ENCODE results near the gene C9orf43. TPM values are rescaled to one million over a fixed set of nuclear protein-coding genes. Genes with fewer than 3 reads are reported as not detected.
A peak's percentile ranks its signal among the peaks of the same experiment; 100 is the strongest.

C9orf43 gene
- total and polyA plus RNA-seq, 10 of the 15 experiments (the other 5 are each of a cell fraction or from before 2014, with no cell fraction given): 0.08 to 0.79 (median 0.55) TPM

- peak; percentile 82 for TF ChIP-seq MLLT1 (IDR thresholded peaks at IDR 0.05)
- peak in 1 of 2 experiments; percentile 80; a peak in 2 of 4 replicates for TF ChIP-seq EP300 (IDR thresholded peaks at IDR 0.05; ENCODE audit: borderline replicate concordance in 1 of 2, control insufficient read depth in 1 of 2, low read depth in 2 of 2, low read length in 2 of 2)
- TF ChIP-seq ETV6 (conservative IDR thresholded peaks at IDR 0.05 in 1 of 2, IDR thresholded peaks at IDR 0.05 in 1 of 2; ENCODE audit: borderline replicate concordance in 1 of 2, low read depth in 1 of 2): peak in 1 of 2 experiments; percentile 76; a peak in 2 of 4 replicates
- peak; percentile 70; the same call in 1 of the 2 replicates for TF ChIP-seq CREM (IDR thresholded peaks at IDR 0.05; ENCODE audit: low read depth)
- 0 out of 2 replicates have a peak, but pooled peaks have one; percentile 12 for TF ChIP-seq RAD51 (IDR thresholded peaks at IDR 0.05)
- TF ChIP-seq YBX1 (IDR thresholded peaks at IDR 0.05): peak; percentile 95
- 0 out of 2 replicates have a peak, but pooled peaks have one; percentile 22 for TF ChIP-seq ZNF687 (IDR thresholded peaks at IDR 0.05)
- TF ChIP-seq IKZF1 (conservative IDR thresholded peaks at IDR 0.05): peak; percentile 94
- peak; percentile 99 for TF ChIP-seq MEF2B (IDR thresholded peaks at IDR 0.05; ENCODE audit: partially characterized antibody, poor library complexity, severe bottlenecking)
- no peak for TF ChIP-seq BRCA1 (IDR thresholded peaks at IDR 0.05; ENCODE audit: low read depth, low read length)
- TF ChIP-seq TCF12 (IDR thresholded peaks at IDR 0.05; ENCODE audit: low read depth, low read length): 0 out of 2 replicates have a peak, but pooled peaks have one; percentile 30
- TF ChIP-seq JUNB (IDR thresholded peaks at IDR 0.05): peak; percentile 72
- TF ChIP-seq IRF4 (IDR thresholded peaks at IDR 0.05; ENCODE audit: low read depth, low read length): peak; percentile 93
- 0 out of 2 replicates have a peak, but pooled peaks have one; percentile 17 for TF ChIP-seq MXI1 (IDR thresholded peaks at IDR 0.05; ENCODE audit: low read depth, low read length)
- TF ChIP-seq ZNF217 (IDR thresholded peaks at IDR 0.05): no peak
- TF ChIP-seq MTA2 (IDR thresholded peaks at IDR 0.05; ENCODE audit: low read depth): peak; percentile 95
- peak; percentile 72 for TF ChIP-seq SKIL (IDR thresholded peaks at IDR 0.05; ENCODE audit: low read depth, poor library complexity, severe bottlenecking)
- TF ChIP-seq SUZ12 (IDR thresholded peaks at IDR 0.05; ENCODE audit: unreplicated experiment): no peak
- 0 out of 2 replicates have a peak, but pooled peaks have one; percentile 4 for TF ChIP-seq FOXK2 (IDR thresholded peaks at IDR 0.05)
- TF ChIP-seq ZBED1 (IDR thresholded peaks at IDR 0.05; ENCODE audit: borderline replicate concordance): no peak
- peak; percentile 73 for TF ChIP-seq NR2F1 (conservative IDR thresholded peaks at IDR 0.05)
- no peak for TF ChIP-seq HDAC6 (IDR thresholded peaks at IDR 0.05; ENCODE audit: unreplicated experiment)
Measured at GRCh38 chr9:113380869-113381378, 29.6 kb upstream of the C9orf43 start (continued).
